GM18498 (cell line): ENCODE results near the gene GP5.

Experiments
- ATAC-seq: cut with Tn5 transposase; IDR thresholded peaks from one replicate; pipeline ENCODE4 v1.9.1; 2021; ENCODE audit warnings: mild to moderate bottlenecking, moderate library complexity; ENCODE audit not compliant: unreplicated experiment

The GP5 gene

GRCh38 chr3:194377708-194378107 lies 21.4 kb downstream of the GP5 start:
- no peak for ATAC-seq

GRCh38 chr3:194376241-194376560 lies 22.9 kb downstream of the GP5 start:
- no peak for ATAC-seq

- no peak for ATAC-seq
Measured at GRCh38 chr3:194375473-194376240, 23.4 kb downstream of the GP5 start.

GRCh38 chr3:194374935-194375334 lies 24.1 kb downstream of the GP5 start:
- ATAC-seq, result no peak

- no peak for ATAC-seq
Measured at GRCh38 chr3:194373899-194374298, 25.2 kb downstream of the GP5 start.

- no peak for ATAC-seq
Measured at GRCh38 chr3:194373028-194373427, 26.0 kb downstream of the GP5 start.

GRCh38 chr3:194370753-194371152 lies 28.3 kb downstream of the GP5 start:
- ATAC-seq, result no peak

- no peak for ATAC-seq
Measured at GRCh38 chr3:194369522-194370279, 29.4 kb downstream of the GP5 start, which contains the start of gene LRRC15. LRRC15 (minus strand) TSS chr3:194369743; CDS start chr3:194361043, 8,700 bp downstream.

GRCh38 chr3:194368918-194369317 lies 30.1 kb downstream of the GP5 start:
- ATAC-seq, result no peak

- no peak for ATAC-seq
Measured at GRCh38 chr3:194367992-194368841, 30.8 kb downstream of the GP5 start.

GRCh38 chr3:194365978-194366490 lies 33.0 kb downstream of the GP5 start:
- ATAC-seq, result no peak

- no peak for ATAC-seq
Measured at GRCh38 chr3:194365526-194365925, 33.5 kb downstream of the GP5 start.

GRCh38 chr3:194364652-194365434 lies 34.2 kb downstream of the GP5 start:
- no peak for ATAC-seq

- no peak for ATAC-seq
Measured at GRCh38 chr3:194364314-194364651, 34.8 kb downstream of the GP5 start.

GRCh38 chr3:194360568-194360967 lies 38.5 kb downstream of the GP5 start:
- ATAC-seq, result no peak

- no peak for ATAC-seq
Measured at GRCh38 chr3:194357681-194358080, 41.4 kb downstream of the GP5 start.

GRCh38 chr3:194355379-194355778 lies 43.7 kb downstream of the GP5 start:
- ATAC-seq, result no peak

- no peak for ATAC-seq
Measured at GRCh38 chr3:194354315-194354714, 44.8 kb downstream of the GP5 start.

GRCh38 chr3:194352667-194353246 lies 46.3 kb downstream of the GP5 start:
- ATAC-seq, result no peak

- ATAC-seq, result no peak
Measured at GRCh38 chr3:194351952-194352536, 47.0 kb downstream of the GP5 start.
